Measurements from ENCODE around the gene SNX30. TPM values are rescaled to one million over a fixed set of nuclear protein-coding genes. Genes with fewer than 3 reads are reported as not detected.

SNX30 gene
- total and polyA plus RNA-seq, 2 donors (not counting 1 experiment from before 2014, with no cell fraction given): 3.8 to 20.6 TPM

DNA sequence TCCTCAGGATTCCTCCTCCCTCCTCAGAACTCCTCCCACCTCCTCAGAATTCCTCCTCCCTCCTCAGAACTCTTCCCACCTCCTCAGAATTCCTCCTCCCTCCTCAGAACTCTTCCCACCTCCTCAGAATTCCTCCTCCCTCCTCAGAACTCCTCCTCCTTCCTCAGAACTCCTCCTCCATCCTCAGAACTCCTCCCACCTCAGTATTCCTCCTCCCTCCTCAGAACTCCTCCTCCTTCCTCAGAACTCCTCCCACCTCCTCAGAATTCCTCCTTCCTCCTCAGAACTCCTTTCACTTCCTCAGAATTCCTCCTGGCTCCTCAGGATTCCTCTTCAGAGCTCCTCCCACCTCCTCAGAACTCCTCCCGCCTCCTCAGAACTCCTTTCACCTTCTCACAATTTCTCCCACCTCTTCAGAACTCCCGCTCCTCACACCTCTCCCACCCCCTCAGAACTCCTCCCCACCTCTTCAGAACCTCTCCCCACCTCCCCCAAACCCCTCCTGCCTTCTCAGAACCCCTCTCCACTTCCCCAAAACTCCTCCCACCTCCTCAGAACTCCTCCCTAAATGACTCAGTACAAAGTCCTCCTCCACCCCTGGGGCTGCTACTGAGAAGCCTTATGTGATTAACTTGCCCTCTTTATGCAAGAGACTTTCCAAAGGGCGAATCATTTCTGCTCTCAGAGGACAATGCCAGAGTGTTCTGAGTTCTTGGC, 116.9 kb downstream of the SNX30 start:
- TF ChIP-seq EZH2 (IDR thresholded peaks at IDR 0.05; ENCODE audit: borderline replicate concordance, insufficient read depth, low read depth, low read length, poor library complexity, severe bottlenecking): no peak
- TF ChIP-seq, protein P1, sequence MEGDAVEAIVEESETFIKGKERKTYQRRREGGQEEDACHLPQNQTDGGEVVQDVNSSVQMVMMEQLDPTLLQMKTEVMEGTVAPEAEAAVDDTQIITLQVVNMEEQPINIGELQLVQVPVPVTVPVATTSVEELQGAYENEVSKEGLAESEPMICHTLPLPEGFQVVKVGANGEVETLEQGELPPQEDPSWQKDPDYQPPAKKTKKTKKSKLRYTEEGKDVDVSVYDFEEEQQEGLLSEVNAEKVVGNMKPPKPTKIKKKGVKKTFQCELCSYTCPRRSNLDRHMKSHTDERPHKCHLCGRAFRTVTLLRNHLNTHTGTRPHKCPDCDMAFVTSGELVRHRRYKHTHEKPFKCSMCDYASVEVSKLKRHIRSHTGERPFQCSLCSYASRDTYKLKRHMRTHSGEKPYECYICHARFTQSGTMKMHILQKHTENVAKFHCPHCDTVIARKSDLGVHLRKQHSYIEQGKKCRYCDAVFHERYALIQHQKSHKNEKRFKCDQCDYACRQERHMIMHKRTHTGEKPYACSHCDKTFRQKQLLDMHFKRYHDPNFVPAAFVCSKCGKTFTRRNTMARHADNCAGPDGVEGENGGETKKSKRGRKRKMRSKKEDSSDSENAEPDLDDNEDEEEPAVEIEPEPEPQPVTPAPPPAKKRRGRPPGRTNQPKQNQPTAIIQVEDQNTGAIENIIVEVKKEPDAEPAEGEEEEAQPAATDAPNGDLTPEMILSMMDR (IDR thresholded peaks at IDR 0.05): no peak
- DNase-seq (no peak), ATAC-seq (ENCODE audit: low read depth) (no peak)
- Histone ChIP-seq H3K4me3 (ENCODE audit: control extremely low read depth in 1 of 5, extremely low read depth in 1 of 5, insufficient read depth in 1 of 5, low read depth in 2 of 5, low read length in 4 of 5) (no peak overlapping the region), H3K27ac (ENCODE audit: low read length in 2 of 2) (no peak overlapping the region), H3K4me2 (replicated peaks; ENCODE audit: low read depth, low read length, poor library complexity, severe bottlenecking) (no peak overlapping the region), H3K27me3 (replicated peaks in 1 of 4; ENCODE audit: control extremely low read depth in 1 of 4, control insufficient read depth in 3 of 4, insufficient read depth in 4 of 4, low read length in 3 of 4) (no peaks in the 10 kb centered on the region), H3K79me2 (ENCODE audit: control insufficient read depth, insufficient read depth, low read length) (no peaks in the 10 kb centered on the region), H4K20me1 (ENCODE audit: control insufficient read depth, insufficient read depth, low read length, poor library complexity, severe bottlenecking) (no peaks in the 10 kb centered on the region), H3K9ac (ENCODE audit: low read length) (no peak overlapping the region), H2AFZ (ENCODE audit: insufficient read depth, low read depth, low read length, poor library complexity, severe bottlenecking) (no peak overlapping the region), H3K36me3 (replicated peaks in 1 of 2; ENCODE audit: control extremely low read depth in 1 of 2, control insufficient read depth in 1 of 2, extremely low read depth in 1 of 2, insufficient read depth in 2 of 2, low read length in 1 of 2) (peaks cover 0 to 15% of the 10 kb centered on the region in 2 experiments), H3K9me3 (ENCODE audit: control extremely low read depth in 1 of 3, control insufficient read depth in 2 of 3, insufficient read depth in 1 of 3, low read length in 2 of 3) (no peaks in the 10 kb centered on the region), H3K4me1 (ENCODE audit: control insufficient read depth in 2 of 2, insufficient read depth in 2 of 2, low read length in 2 of 2) (peaks cover 39 to 62% of the 10 kb centered on the region in 2 donors)
- no peak overlapping the region for H3K27ac Mint-ChIP-seq
- H3K4me1 Mint-ChIP-seq: peaks cover 43% of the 10 kb centered on the region
- H3K9me3 Mint-ChIP-seq (ENCODE audit: insufficient read depth): no peaks in the 10 kb centered on the region
- WGBS (ENCODE audit: insufficient coverage): 53% methylated on average over 3 of the region's 3 CpGs
- H3K27me3 Mint-ChIP-seq: no peaks in the 10 kb centered on the region
- intact Hi-C loops (cut with micrococcal nuclease): no loop called here
- ChIA-PET POLR2A (interaction anchor here (0.7 kb wide), 1 partner anchor 331 kb away, joined by 4 read pairs; no protein-coding TSS in a partner anchor), CTCF (interaction anchor here (1.6 kb wide), 1 partner anchor 35 kb away, joined by 7 read pairs; no protein-coding TSS in a partner anchor)
- no peak overlapping the region for H3K4me3 Mint-ChIP-seq

GRCh38 chr9:112868461-112868860, 117.9 kb downstream of the SNX30 start:
- Histone ChIP-seq H3K4me3 (ENCODE audit: control extremely low read depth in 1 of 5, extremely low read depth in 1 of 5, insufficient read depth in 1 of 5, low read depth in 2 of 5, low read length in 4 of 5) (no peak overlapping the region), H3K9me3 (ENCODE audit: control extremely low read depth in 1 of 3, control insufficient read depth in 2 of 3, insufficient read depth in 1 of 3, low read length in 2 of 3) (no peaks in the 10 kb centered on the region), H2AFZ (ENCODE audit: insufficient read depth, low read depth, low read length, poor library complexity, severe bottlenecking) (no peak overlapping the region), H4K20me1 (ENCODE audit: control insufficient read depth, insufficient read depth, low read length, poor library complexity, severe bottlenecking) (no peaks in the 10 kb centered on the region), H3K79me2 (ENCODE audit: control insufficient read depth, insufficient read depth, low read length) (no peaks in the 10 kb centered on the region), H3K4me1 (ENCODE audit: control insufficient read depth in 2 of 2, insufficient read depth in 2 of 2, low read length in 2 of 2) (peaks cover 29 to 52% of the 10 kb centered on the region in 2 donors), H3K9ac (ENCODE audit: low read length) (no peak overlapping the region), H3K27me3 (replicated peaks in 1 of 4; ENCODE audit: control extremely low read depth in 1 of 4, control insufficient read depth in 3 of 4, insufficient read depth in 4 of 4, low read length in 3 of 4) (no peaks in the 10 kb centered on the region), H3K4me2 (replicated peaks; ENCODE audit: low read depth, low read length, poor library complexity, severe bottlenecking) (no peak overlapping the region), H3K27ac (ENCODE audit: low read length in 2 of 2) (no peak overlapping the region), H3K36me3 (replicated peaks in 1 of 2; ENCODE audit: control extremely low read depth in 1 of 2, control insufficient read depth in 1 of 2, extremely low read depth in 1 of 2, insufficient read depth in 2 of 2, low read length in 1 of 2) (peaks cover 0 to 15% of the 10 kb centered on the region in 2 experiments)
- H3K27ac Mint-ChIP-seq: no peak overlapping the region
- H3K9me3 Mint-ChIP-seq (ENCODE audit: insufficient read depth): no peaks in the 10 kb centered on the region
- DNase-seq: no peak
- WGBS (ENCODE audit: insufficient coverage): 96% methylated on average over 8 of the region's 10 CpGs
- ChIA-PET CTCF (interaction anchor here (1.3 to 2.4 kb wide), 3 partner anchors 23 to 34 kb away, joined by 3 to 7 read pairs (median 6); no protein-coding TSS in a partner anchor), POLR2A (no interaction called here)
- H3K4me3 Mint-ChIP-seq: no peak overlapping the region
- intact Hi-C loops (cut with micrococcal nuclease): no loop called here
- peaks cover 36% of the 10 kb centered on the region for H3K4me1 Mint-ChIP-seq
- TF ChIP-seq, protein P1 (IDR thresholded peaks at IDR 0.05): no peak
- TF ChIP-seq EZH2 (IDR thresholded peaks at IDR 0.05; ENCODE audit: borderline replicate concordance, insufficient read depth, low read depth, low read length, poor library complexity, severe bottlenecking): no peak
- H3K27me3 Mint-ChIP-seq: no peaks in the 10 kb centered on the region
- ATAC-seq (ENCODE audit: low read depth): no peak

All from B cell (primary cell).